NCI-H226 (cell line): ENCODE data around the gene GAS7.

Experiments used
- DNase-seq: peaks from one replicate; pipeline ENCODE4 v3.0.0-alpha.2; 2015

GAS7 gene

GRCh38 chr17:10200016-10200415 is 1.6 kb upstream of the GAS7 start:
- no peak for DNase-seq

GRCh38 chr17:10197721-10198508 is 491 bp downstream of the GAS7 start:
- no peak for DNase-seq

- DNase-seq: no peak
These were observed 1.1 kb downstream of the GAS7 start for GRCh38 chr17:10197362-10197720.

- DNase-seq: no peak
These were observed 1.5 kb downstream of the GAS7 start for GRCh38 chr17:10196941-10197340.

GRCh38 chr17:10196384-10196895 is 2.0 kb downstream of the GAS7 start:
- no peak for DNase-seq

- DNase-seq: no peak
These were observed 3.2 kb downstream of the GAS7 start for GRCh38 chr17:10195090-10195805.

- DNase-seq: no peak
These were observed 4.8 kb downstream of the GAS7 start for GRCh38 chr17:10193632-10194031.

- no peak for DNase-seq
These were observed 5.4 kb downstream of the GAS7 start for GRCh38 chr17:10192972-10193371.

- DNase-seq: no peak
These were observed 5.9 kb downstream of the GAS7 start for GRCh38 chr17:10192461-10192860.

- DNase-seq: no peak
These were observed 10.9 kb downstream of the GAS7 start for GRCh38 chr17:10187456-10187855.

- no peak for DNase-seq
These were observed 11.5 kb downstream of the GAS7 start for GRCh38 chr17:10186771-10187410.

GRCh38 chr17:10183931-10184930 is 14.2 kb downstream of the GAS7 start:
- DNase-seq: no peak

- DNase-seq: no peak
These were observed 15.6 kb downstream of the GAS7 start for GRCh38 chr17:10182785-10183184.

- no peak for DNase-seq
These were observed 19.9 kb downstream of the GAS7 start for GRCh38 chr17:10178506-10178991.

- DNase-seq: no peak
These were observed 20.4 kb downstream of the GAS7 start for GRCh38 chr17:10177913-10178505.

- no peak for DNase-seq
These were observed 21.1 kb downstream of the GAS7 start for GRCh38 chr17:10177131-10177912.

GRCh38 chr17:10173913-10174312 is 24.5 kb downstream of the GAS7 start:
- DNase-seq: no peak

GRCh38 chr17:10172778-10173177 is 25.6 kb downstream of the GAS7 start:
- no peak for DNase-seq

GRCh38 chr17:10172241-10172741 is 26.1 kb downstream of the GAS7 start:
- no peak for DNase-seq

- no peak for DNase-seq
These were observed 26.8 kb downstream of the GAS7 start for GRCh38 chr17:10171581-10171981.

GRCh38 chr17:10171122-10171571 is 27.3 kb downstream of the GAS7 start:
- DNase-seq: no peak
